ENCODE measurements around the gene RASGRP2.
A peak's percentile ranks its signal among the peaks of the same experiment; 100 is the strongest.

RASGRP2 gene

GRCh38 chr11:64747961-64748665 is 4.2 kb upstream of the RASGRP2 start:
- Histone ChIP-seq H3K9me3 (ENCODE audit: insufficient read depth, low read length) (no peaks in the 10 kb centered on the region), H3K79me2 (ENCODE audit: low read length) (no peaks in the 10 kb centered on the region), H3K27me3 (ENCODE audit: low read depth, low read length) (no peaks in the 10 kb centered on the region), H2AFZ (ENCODE audit: low read depth, low read length) (no peak overlapping the region), H3K36me3 (replicated peaks; ENCODE audit: low read depth, low read length) (peaks cover 3% of the 10 kb centered on the region), H4K20me1 (ENCODE audit: insufficient read depth, low read length) (no peaks in the 10 kb centered on the region), H3K4me1 (ENCODE audit: low read length) (peaks cover 35% of the 10 kb centered on the region), H3K4me2 (ENCODE audit: low read length) (no peak overlapping the region), H3K27ac (ENCODE audit: low read length) (no peak overlapping the region), H3K9ac (ENCODE audit: low read length) (no peak overlapping the region), H3K4me3 (ENCODE audit: low read length) (no peak overlapping the region)
- TF ChIP-seq CTCF (IDR thresholded peaks at IDR 0.05; ENCODE audit: low read depth, low read length) (no peak), EZH2phosphoT487 (IDR thresholded peaks at IDR 0.05; ENCODE audit: low read depth) (no peak)

DNA sequence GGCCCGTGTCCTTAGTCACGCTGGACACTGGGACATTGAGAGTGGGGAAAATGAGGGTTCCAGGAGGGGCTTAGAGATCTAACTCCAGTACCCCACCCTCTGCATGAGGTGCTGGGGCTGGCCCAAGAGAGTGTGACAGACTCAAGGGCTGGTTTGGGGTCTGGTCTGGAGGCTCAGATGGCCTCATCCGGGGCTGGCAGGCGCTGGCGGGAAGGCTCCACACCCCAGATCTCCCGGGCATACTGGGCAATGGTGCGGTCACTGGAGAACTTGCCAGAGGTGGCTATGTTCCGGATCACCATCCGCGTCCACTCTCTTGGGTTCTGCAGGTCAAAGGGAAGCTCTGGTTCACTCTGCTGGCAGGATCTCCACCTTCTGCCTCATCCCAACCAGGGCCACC is 2.5 kb upstream of the RASGRP2 start:
- H3K79me2 ChIP-seq (ENCODE audit: low read length) = no peaks in the 10 kb centered on the region
- TF ChIP-seq CTCF (IDR thresholded peaks at IDR 0.05; ENCODE audit: low read depth, low read length) (no peak), EZH2phosphoT487 (IDR thresholded peaks at IDR 0.05; ENCODE audit: low read depth) (no peak)
- peaks cover 3% of the 10 kb centered on the region for H3K36me3 ChIP-seq (replicated peaks; ENCODE audit: low read depth, low read length)
- H2AFZ ChIP-seq (ENCODE audit: low read depth, low read length) = peak overlapping the region; percentile 69; the same call in 1 of the 2 replicates
- H3K27ac ChIP-seq (ENCODE audit: low read length) = no peak overlapping the region
- no peaks in the 10 kb centered on the region for H4K20me1 ChIP-seq (ENCODE audit: insufficient read depth, low read length)
- H3K4me1 ChIP-seq (ENCODE audit: low read length) = peaks cover 43% of the 10 kb centered on the region
- H3K9ac ChIP-seq (ENCODE audit: low read length) = peak overlapping the region; percentile 93; the same call in 1 of the 2 replicates
- H3K27me3 ChIP-seq (ENCODE audit: low read depth, low read length) = no peaks in the 10 kb centered on the region
- peak overlapping the region; percentile 84 for H3K4me3 ChIP-seq (ENCODE audit: low read length)
- H3K4me2 ChIP-seq (ENCODE audit: low read length) = peak overlapping the region; percentile 87
- no peaks in the 10 kb centered on the region for H3K9me3 ChIP-seq (ENCODE audit: insufficient read depth, low read length)

- Histone ChIP-seq H3K27ac (ENCODE audit: low read length) (peak overlapping the region; percentile 74), H2AFZ (ENCODE audit: low read depth, low read length) (peak overlapping the region; percentile 69), H3K9me3 (ENCODE audit: insufficient read depth, low read length) (no peaks in the 10 kb centered on the region), H3K4me2 (ENCODE audit: low read length) (peak overlapping the region; percentile 87), H3K4me1 (ENCODE audit: low read length) (peaks cover 42% of the 10 kb centered on the region), H3K36me3 (replicated peaks; ENCODE audit: low read depth, low read length) (peaks cover 3% of the 10 kb centered on the region), H3K9ac (ENCODE audit: low read length) (peak overlapping the region; percentile 93), H3K79me2 (ENCODE audit: low read length) (no peaks in the 10 kb centered on the region), H4K20me1 (ENCODE audit: insufficient read depth, low read length) (no peaks in the 10 kb centered on the region), H3K27me3 (ENCODE audit: low read depth, low read length) (no peaks in the 10 kb centered on the region), H3K4me3 (ENCODE audit: low read length) (peak overlapping the region; percentile 84)
- TF ChIP-seq CTCF (IDR thresholded peaks at IDR 0.05; ENCODE audit: low read depth, low read length) = no peak
- TF ChIP-seq EZH2phosphoT487 (IDR thresholded peaks at IDR 0.05; ENCODE audit: low read depth) = no peak
These were observed 1.8 kb upstream of the RASGRP2 start for GRCh38 chr11:64745521-64746328.

- Histone ChIP-seq H3K27me3 (ENCODE audit: low read depth, low read length) (no peaks in the 10 kb centered on the region), H3K4me2 (ENCODE audit: low read length) (peak overlapping the region; percentile 87), H3K79me2 (ENCODE audit: low read length) (no peaks in the 10 kb centered on the region), H3K27ac (ENCODE audit: low read length) (peak overlapping the region; percentile 74), H3K4me1 (ENCODE audit: low read length) (peaks cover 36% of the 10 kb centered on the region), H3K9ac (ENCODE audit: low read length) (peak overlapping the region; percentile 93), H2AFZ (ENCODE audit: low read depth, low read length) (no peak overlapping the region), H3K36me3 (replicated peaks; ENCODE audit: low read depth, low read length) (peaks cover 1% of the 10 kb centered on the region), H3K4me3 (ENCODE audit: low read length) (peak overlapping the region; percentile 84), H4K20me1 (ENCODE audit: insufficient read depth, low read length) (no peaks in the 10 kb centered on the region), H3K9me3 (ENCODE audit: insufficient read depth, low read length) (no peaks in the 10 kb centered on the region)
- TF ChIP-seq CTCF (IDR thresholded peaks at IDR 0.05; ENCODE audit: low read depth, low read length) (no peak), EZH2phosphoT487 (IDR thresholded peaks at IDR 0.05; ENCODE audit: low read depth) (no peak)
These were observed 1.2 kb upstream of the RASGRP2 start for GRCh38 chr11:64745189-64745520.
